Measurements from ENCODE around the gene PLGLB1.
"Not testable (repeated sequence)": the region's sequence is repeated elsewhere in the genome, so short reads cannot be mapped to it uniquely, and the experiment has no call there.

GRCh38 chr2:87028607-87029006, 7.0 kb upstream of the PLGLB1 start:
- not testable (repeated sequence) for TF ChIP-seq CTCF (IDR thresholded peaks at IDR 0.05 in 8 of 11, conservative IDR thresholded peaks at IDR 0.05 in 3 of 11); POLR2AphosphoS5 (IDR thresholded peaks at IDR 0.05); POLR2A (IDR thresholded peaks at IDR 0.05)
